ENCODE measurements around the gene PLSCR3.

DNA sequence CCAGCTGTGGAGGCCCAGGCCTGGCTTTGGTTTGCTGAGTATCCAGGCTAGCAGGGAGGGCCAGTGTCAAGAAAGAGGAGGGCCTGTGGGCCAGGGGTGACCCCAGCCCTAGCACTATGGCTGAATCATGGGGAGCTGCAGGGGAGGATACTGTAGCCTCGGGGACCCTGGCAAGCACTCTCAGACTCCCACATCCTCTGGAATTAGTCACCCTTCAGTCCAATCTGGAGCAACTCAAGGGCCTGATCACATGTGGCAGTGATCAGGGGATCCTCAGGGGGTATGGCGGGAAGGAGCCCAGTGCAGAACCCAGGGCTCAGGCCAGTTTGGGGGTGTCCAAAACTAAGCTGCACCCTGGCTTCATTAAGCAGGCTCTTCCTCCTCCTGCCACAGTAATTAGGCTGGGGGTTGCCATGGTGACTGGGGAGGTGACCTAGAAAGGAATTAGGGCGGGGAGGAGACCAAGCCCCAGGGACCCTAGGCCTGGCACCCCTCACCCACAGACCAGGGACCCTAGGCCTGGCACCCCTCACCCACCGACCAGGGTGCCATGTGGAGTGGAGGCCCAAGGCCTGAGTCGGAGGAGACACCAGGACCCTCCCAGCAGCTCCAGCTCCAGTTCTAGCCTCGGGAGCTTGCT, 19.1 kb upstream of the PLSCR3 start:
- TF ChIP-seq, protein P1, sequence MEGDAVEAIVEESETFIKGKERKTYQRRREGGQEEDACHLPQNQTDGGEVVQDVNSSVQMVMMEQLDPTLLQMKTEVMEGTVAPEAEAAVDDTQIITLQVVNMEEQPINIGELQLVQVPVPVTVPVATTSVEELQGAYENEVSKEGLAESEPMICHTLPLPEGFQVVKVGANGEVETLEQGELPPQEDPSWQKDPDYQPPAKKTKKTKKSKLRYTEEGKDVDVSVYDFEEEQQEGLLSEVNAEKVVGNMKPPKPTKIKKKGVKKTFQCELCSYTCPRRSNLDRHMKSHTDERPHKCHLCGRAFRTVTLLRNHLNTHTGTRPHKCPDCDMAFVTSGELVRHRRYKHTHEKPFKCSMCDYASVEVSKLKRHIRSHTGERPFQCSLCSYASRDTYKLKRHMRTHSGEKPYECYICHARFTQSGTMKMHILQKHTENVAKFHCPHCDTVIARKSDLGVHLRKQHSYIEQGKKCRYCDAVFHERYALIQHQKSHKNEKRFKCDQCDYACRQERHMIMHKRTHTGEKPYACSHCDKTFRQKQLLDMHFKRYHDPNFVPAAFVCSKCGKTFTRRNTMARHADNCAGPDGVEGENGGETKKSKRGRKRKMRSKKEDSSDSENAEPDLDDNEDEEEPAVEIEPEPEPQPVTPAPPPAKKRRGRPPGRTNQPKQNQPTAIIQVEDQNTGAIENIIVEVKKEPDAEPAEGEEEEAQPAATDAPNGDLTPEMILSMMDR (IDR thresholded peaks at IDR 0.05): no peak
- TF ChIP-seq POLR2A (IDR thresholded peaks at IDR 0.05): no peak
